ENCODE data around the gene ANKH.
A peak's percentile ranks its signal among the peaks of the same experiment; 100 is the strongest.

Gene ANKH

DNA sequence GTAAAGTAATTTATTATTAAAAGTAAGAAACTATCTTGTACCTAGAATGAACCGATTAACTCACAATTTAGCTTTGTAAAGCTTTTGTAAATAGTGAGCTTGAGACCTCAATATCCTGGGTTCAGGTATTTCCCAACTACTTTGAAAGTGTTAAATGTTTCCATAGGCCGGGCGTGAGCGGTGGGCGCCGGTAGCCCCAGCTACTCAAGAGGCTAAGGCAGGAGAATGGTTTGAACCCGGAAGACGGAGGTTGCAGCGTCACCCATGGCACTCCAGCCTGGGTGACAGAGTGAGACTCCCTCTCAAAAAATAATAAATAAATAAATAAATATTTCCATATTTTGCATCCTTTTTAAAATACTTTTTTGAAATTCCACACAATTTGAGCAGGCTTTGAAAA lies 1.5 kb upstream of the ANKH start:
- no peak overlapping the region for H3K27ac ChIP-seq
- no peak for TF ChIP-seq CTCF (conservative IDR thresholded peaks at IDR 0.05)

DNA sequence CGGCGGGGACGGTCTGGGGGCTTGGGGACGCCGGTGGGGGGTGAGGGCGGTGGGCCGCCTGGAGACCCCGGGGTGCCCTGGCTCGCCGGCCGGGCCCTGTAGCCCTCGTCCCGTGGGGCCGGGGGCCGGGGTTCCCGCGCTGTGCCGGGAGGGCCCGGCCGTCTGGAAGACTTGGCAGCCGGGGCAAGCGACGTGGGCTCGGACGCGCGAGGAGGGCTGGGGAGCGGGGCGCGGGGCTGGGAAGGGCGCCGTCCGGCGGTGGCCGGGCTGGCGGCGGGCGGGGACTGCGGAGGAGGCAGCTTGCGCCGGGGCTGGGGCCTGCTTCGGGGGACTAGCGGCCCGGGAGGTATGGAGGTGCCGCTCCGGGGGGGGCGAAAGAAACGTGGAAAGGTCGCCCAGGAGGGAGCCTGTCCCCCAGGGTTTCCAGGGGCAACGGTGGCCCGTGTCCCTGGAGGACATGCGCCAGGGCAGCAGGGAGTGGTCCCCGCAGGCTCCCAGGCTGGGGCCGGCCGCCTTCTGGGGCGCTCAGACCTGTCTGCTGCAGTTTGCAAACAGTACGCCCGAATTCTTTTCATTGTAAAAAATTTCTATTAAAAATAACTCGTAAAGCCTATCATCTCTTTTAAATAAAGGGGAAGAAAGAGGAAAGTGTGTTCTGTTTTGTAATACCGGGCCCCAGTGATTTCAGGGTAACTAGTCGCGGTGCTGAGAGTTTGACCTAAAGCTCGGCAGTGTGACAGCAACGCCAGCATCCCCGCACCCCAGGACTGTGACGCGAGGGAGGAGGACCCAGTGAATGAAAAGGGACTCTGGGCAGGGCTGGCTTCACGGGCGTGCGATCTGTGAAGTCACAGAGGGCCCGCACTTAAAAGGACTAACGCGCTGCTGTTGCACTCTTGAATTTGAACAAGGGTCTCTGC lies 752 bp upstream of the ANKH start:
- TF ChIP-seq CTCF (conservative IDR thresholded peaks at IDR 0.05), result peak; percentile 75

GRCh38 chr5:14870337-14871213 lies 1.0 kb downstream of the ANKH start:
- peak overlapping the region; percentile 94 for H3K27ac ChIP-seq
- no peak for TF ChIP-seq CTCF (conservative IDR thresholded peaks at IDR 0.05)

More for the DNA sequence above, 752 bp upstream of the ANKH start:
- peak overlapping the region; percentile 94 for H3K27ac ChIP-seq

DNA sequence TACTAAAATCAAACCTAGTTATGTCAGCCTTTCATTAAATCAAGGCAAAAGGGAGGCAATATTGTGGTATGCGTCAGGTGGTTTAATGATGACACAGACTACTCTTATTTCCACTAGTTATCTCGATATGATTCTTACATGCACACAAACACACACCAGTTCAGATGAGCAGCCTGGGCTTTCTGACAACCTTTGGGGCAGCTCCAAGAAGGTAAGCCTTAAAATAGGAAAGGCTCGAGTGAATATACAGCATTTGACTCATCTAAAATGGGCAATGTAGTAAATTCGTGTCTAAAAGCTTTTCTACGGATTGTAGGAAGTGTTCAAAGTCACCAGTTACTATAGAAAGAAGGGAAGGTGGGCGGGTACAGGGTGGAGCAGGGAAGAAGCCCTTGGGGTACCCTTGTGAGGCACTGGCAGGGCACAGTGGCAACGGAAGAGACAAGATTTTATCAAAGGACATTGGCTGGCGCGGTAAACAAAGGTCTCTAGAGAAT lies 1.9 kb downstream of the ANKH start:
- no peak for TF ChIP-seq CTCF (conservative IDR thresholded peaks at IDR 0.05)

GRCh38 chr5:14869233-14869632 lies 2.3 kb downstream of the ANKH start:
- TF ChIP-seq CTCF (conservative IDR thresholded peaks at IDR 0.05), result no peak
- peak overlapping the region; percentile 94 for H3K27ac ChIP-seq

More for the DNA sequence above, 1.9 kb downstream of the ANKH start:
- peak overlapping the region; percentile 94 for H3K27ac ChIP-seq

DNA sequence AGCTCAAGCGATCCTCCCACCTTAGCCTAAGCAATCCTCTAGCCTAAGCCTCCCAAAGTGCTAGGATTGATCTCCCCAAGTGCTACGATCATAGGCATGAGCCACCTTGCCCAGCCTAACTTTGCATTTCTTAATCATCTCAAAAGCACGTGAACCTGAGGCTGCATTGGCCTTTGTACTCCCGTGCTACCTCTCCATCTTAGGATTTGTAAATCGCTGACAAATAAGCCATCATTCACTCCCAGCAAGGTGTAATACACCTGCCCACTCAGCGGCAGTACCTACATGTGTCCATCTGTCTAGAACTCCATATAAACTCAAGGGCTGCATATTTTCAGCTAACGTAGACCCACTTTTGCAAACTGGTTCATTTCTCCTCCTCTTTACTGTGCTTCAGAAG lies 2.8 kb downstream of the ANKH start:
- H3K27ac ChIP-seq, result peak overlapping the region; percentile 94

More for the DNA sequence above, 2.8 kb downstream of the ANKH start:
- no peak for TF ChIP-seq CTCF (conservative IDR thresholded peaks at IDR 0.05)
